Sigmoid colon (tissue), 7 donors: Measurements from ENCODE around the gene SHH. TPM values are rescaled to one million over a fixed set of nuclear protein-coding genes. Genes with fewer than 3 reads are reported as not detected.

Source experiments
- DNase-seq: peaks from one replicate; pipeline ENCODE4 v3.0.0-alpha.2; 2019
- H3K27ac ChIP-seq, 4 donors: fragments of 200-600 bp; sonication (generic); one replicate each; pipeline ENCODE4 v1.5.1; 2016 to 2019; ENCODE audit warnings: mild to moderate bottlenecking in 1 of 4
- H3K27me3 ChIP-seq, 3 donors: fragments of 200-600 bp; sonication (generic); one replicate each; pipeline ENCODE4 v1.5.1; 2019; ENCODE audit warnings: mild to moderate bottlenecking in 1 of 3
- H3K36me3 ChIP-seq, 4 donors: fragments of 200-600 bp; sonication (generic); one replicate each; pipeline ENCODE4 v1.5.1; 2016 to 2019
- H3K4me1 ChIP-seq, 4 donors: fragments of 200-600 bp; sonication (generic); one replicate each; pipeline ENCODE4 v1.5.1; 2017 to 2019
- H3K4me3 ChIP-seq, 4 donors: fragments of 200-600 bp; sonication (generic); one replicate each; pipeline ENCODE4 v1.5.1; 2017 to 2019; ENCODE audit warnings: mild to moderate bottlenecking in 2 of 4, moderate library complexity in 1 of 4
- H3K9me3 ChIP-seq, 4 donors: fragments of 200-600 bp in 3 of 4; sonication (generic) in 3 of 4; one replicate each; pipeline versions ENCODE4 v1.5.1 to v1.6.1; 2013 to 2019
- CTCF ChIP-seq, 4 experiments: fragments of 450-650 bp in 3 of 4; fragments of 200-600 bp in 1 of 4; IDR thresholded peaks; one replicate each; pipeline ENCODE4 v1.5.1; 2016 to 2019; ENCODE audit warnings: antibody characterized with exemption in 4 of 4, mild to moderate bottlenecking in 3 of 4, moderate library complexity in 2 of 4
- EP300 ChIP-seq, 4 donors: sonication (generic); formaldehyde crosslinking; IDR thresholded peaks; one replicate each; pipeline ENCODE4 v1.6.1; 2017; ENCODE audit warnings: antibody characterized with exemption in 4 of 4
- POLR2A ChIP-seq, 2 donors: fragments of 450-650 bp; IDR thresholded peaks; one replicate each; pipeline ENCODE4 v1.6.1; 2016; ENCODE audit warnings: antibody characterized with exemption in 2 of 2, mild to moderate bottlenecking in 2 of 2, moderate library complexity in 2 of 2
- POLR2AphosphoS5 ChIP-seq, 4 donors: sonication (generic); formaldehyde crosslinking; IDR thresholded peaks; one replicate each; pipeline ENCODE4 v1.6.1; 2017; ENCODE audit warnings: antibody characterized with exemption in 4 of 4
- WGBS, 2 donors: extraction: QIAGEN DNeasy Blood & Tissue Kit; methylation state at CpG; one replicate each; pipeline ENCODE4 v1.1.7; 2013; 5-methylcytosine and 5-hydroxymethylcytosine counted together
- intact Hi-C: fragments of 100-400 bp; cut with DNase I; formaldehyde crosslinking; loops from one replicate; pipeline ENCODE4 v1.15.1; 2023
- polyA plus RNA-seq, 3 donors: library from polyadenylated mRNA; stranded (reverse); fragments of 200-250 nt; gene quantifications; one replicate each; pipeline ENCODE4 v1.2.3, GENCODE V29; 2013
- total RNA-seq, 4 donors: library from RNA; depleted of rRNA; stranded (reverse); fragments of >200 nt; gene quantifications; one replicate each; pipeline ENCODE4 v1.1.0, GENCODE V29; 2016
- donor health status: healthy with polysubstance abuse.
- donor health status: Bipolar disorder and iron deficiency.
- donor health status: healthy.

SHH gene
- total and polyA plus RNA-seq, 7 donors, result 0.46 to 1.8 (median 0.60) TPM; not detected in 4

GRCh38 chr7:155787171-155787851 lies 25.0 kb downstream of the SHH start:
- peak overlapping the region in 1 of 4 donors; percentile 3 for H3K27ac ChIP-seq
- H3K4me3 ChIP-seq, result peak overlapping the region in 3 of 4 donors; percentile 28 to 45 (median 39)

GRCh38 chr7:155786491-155786890 lies 25.8 kb downstream of the SHH start:
- DNase-seq, result peak; percentile 51
- peaks cover 9 to 19% (median 16%) of the 10 kb centered on the region in 3 donors for H3K27me3 ChIP-seq
- peaks cover 0 to 25% (median 0%) of the 10 kb centered on the region in 4 donors for H3K36me3 ChIP-seq
- intact Hi-C loops, result no loop called here
- TF ChIP-seq EP300 (IDR thresholded peaks at IDR 0.05) (no peak), POLR2AphosphoS5 (IDR thresholded peaks at IDR 0.05) (no peak), CTCF (IDR thresholded peaks at IDR 0.05) (no peak), POLR2A (IDR thresholded peaks at IDR 0.05) (no peak)
- no peaks in the 10 kb centered on the region for H3K9me3 ChIP-seq
- H3K4me1 ChIP-seq, result peaks cover 0 to 13% (median 12%) of the 10 kb centered on the region in 4 donors
- WGBS, 2 donors, result 87 to 92% methylated on average over 10 of the region's 10 CpGs
- H3K27ac ChIP-seq, result no peak overlapping the region
- H3K4me3 ChIP-seq, result no peak overlapping the region

More at GRCh38 chr7:155787171-155787851, 25.0 kb downstream of the SHH start:
- H3K9me3 ChIP-seq, result no peaks in the 10 kb centered on the region
- peaks cover 0 to 17% (median 0%) of the 10 kb centered on the region in 4 donors for H3K36me3 ChIP-seq
- intact Hi-C loops, result no loop called here
- peak; percentile 52 for DNase-seq
- H3K27me3 ChIP-seq, result peaks cover 9 to 19% (median 16%) of the 10 kb centered on the region in 3 donors
- WGBS, 2 donors, result 3% methylated on average over 68 of the region's 68 CpGs
- peaks cover 0 to 13% (median 12%) of the 10 kb centered on the region in 4 donors for H3K4me1 ChIP-seq
- TF ChIP-seq POLR2AphosphoS5 (IDR thresholded peaks at IDR 0.05), result peak in 1 of 4 donors; percentile 26
- no peak for TF ChIP-seq POLR2A (IDR thresholded peaks at IDR 0.05)
- no peak for TF ChIP-seq CTCF (IDR thresholded peaks at IDR 0.05)
- no peak for TF ChIP-seq EP300 (IDR thresholded peaks at IDR 0.05)

GRCh38 chr7:155785536-155785935 lies 26.7 kb downstream of the SHH start:
- intact Hi-C loops, result no loop called here
- Histone ChIP-seq H3K4me3 (no peak overlapping the region), H3K4me1 (peaks cover 0 to 13% (median 12%) of the 10 kb centered on the region in 4 donors), H3K36me3 (peaks cover 0 to 35% (median 0%) of the 10 kb centered on the region in 4 donors), H3K27me3 (peaks cover 9 to 19% (median 16%) of the 10 kb centered on the region in 3 donors), H3K9me3 (no peaks in the 10 kb centered on the region), H3K27ac (no peak overlapping the region)
- peak; percentile 33 for DNase-seq
- WGBS, 2 donors, result 92 to 94% methylated on average over 10 of the region's 10 CpGs
- no peak for TF ChIP-seq POLR2A (IDR thresholded peaks at IDR 0.05)
- TF ChIP-seq CTCF (IDR thresholded peaks at IDR 0.05), result no peak
- no peak for TF ChIP-seq POLR2AphosphoS5 (IDR thresholded peaks at IDR 0.05)
- TF ChIP-seq EP300 (IDR thresholded peaks at IDR 0.05), result no peak

GRCh38 chr7:155782466-155782865 lies 29.8 kb downstream of the SHH start:
- 91 to 93% methylated on average over 10 of the region's 10 CpGs for WGBS, 2 donors

More at GRCh38 chr7:155782466-155782865, 29.8 kb downstream of the SHH start:
- TF ChIP-seq POLR2AphosphoS5 (IDR thresholded peaks at IDR 0.05) (no peak), POLR2A (IDR thresholded peaks at IDR 0.05) (no peak), EP300 (IDR thresholded peaks at IDR 0.05) (no peak), CTCF (IDR thresholded peaks at IDR 0.05) (no peak)
- Histone ChIP-seq H3K27me3 (peaks cover 8 to 10% (median 10%) of the 10 kb centered on the region in 3 donors), H3K4me1 (peaks cover 0 to 10% (median 8%) of the 10 kb centered on the region in 4 donors), H3K36me3 (peaks cover 0 to 61% (median 0%) of the 10 kb centered on the region in 4 donors), H3K4me3 (no peak overlapping the region), H3K27ac (no peak overlapping the region), H3K9me3 (no peaks in the 10 kb centered on the region)
- peak; percentile 26 for DNase-seq
- intact Hi-C loops, result no loop called here
